SH-SY5Y (cell line): ENCODE data around the gene NPY.

Experiments used
- GATA2 ChIP-seq: IDR thresholded peaks from 2 replicates; pipeline ENCODE4 v1.6.1; 2011; ENCODE audit warnings: mild to moderate bottlenecking, low read depth, low read length
- GATA3 ChIP-seq: IDR thresholded peaks from 2 replicates; pipeline ENCODE4 v1.6.1; 2011; ENCODE audit warnings: low read depth, mild to moderate bottlenecking, low read length, moderate library complexity

NPY gene

DNA sequence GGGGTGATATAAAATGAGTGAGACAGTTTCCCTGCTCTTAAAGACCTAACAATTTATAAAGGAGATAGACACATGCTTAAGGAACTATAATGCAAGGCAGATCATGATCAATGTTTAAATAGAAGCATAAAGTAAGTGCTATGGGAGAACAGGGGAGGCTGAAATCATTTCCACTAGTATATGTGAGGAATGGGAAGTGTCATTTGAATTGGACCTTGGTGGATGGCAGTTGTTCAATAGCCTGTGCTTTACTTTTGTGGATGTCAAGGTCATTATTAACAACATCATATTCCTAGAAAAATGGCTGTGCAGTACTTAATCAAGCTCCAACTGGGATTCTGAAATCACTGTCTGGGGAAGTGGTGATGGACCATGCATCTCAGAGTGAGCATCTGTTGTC is 14.7 kb downstream of the NPY start:
- no peak for TF ChIP-seq GATA2
- TF ChIP-seq GATA3 = no peak

DNA sequence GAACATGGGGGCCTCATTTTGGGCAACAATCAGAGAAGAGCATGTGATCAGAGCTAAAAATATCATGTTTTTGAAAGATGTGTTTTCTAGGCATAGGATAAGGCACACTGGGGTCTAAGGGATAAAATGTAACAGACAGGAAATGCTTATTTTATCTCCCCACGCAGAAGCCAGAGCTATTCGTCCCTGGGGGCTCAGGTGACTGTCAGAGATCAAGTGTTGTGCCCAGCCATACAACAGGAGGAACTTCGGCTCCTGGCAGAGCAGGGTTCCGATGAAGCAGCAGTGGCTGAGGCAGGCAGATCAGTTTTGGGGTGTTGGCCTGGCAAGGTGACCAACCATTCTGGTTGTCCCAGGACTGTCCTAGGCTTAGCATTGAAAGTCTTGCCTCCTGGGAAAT is 15.2 kb downstream of the NPY start:
- TF ChIP-seq GATA2 = no peak
- TF ChIP-seq GATA3 = no peak

DNA sequence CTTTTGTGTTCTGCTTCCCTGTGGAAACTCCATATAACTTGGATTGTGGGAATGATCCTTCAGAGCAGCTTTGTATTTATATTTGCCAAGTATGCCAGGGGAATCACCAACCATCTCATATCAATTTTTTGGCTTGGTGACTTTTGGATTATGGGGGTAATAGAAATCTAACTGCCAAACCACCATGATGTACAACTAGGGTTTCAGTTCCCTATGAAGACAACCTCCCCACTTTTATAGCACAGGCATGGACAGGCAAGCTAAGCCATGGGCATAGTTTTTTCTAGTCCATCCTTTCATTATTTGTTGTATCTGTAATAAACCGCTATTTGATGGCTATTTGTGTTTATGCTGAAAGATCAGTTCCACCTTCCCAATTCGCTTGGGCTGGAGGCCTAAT is 17.7 kb downstream of the NPY start:
- no peak for TF ChIP-seq GATA3
- TF ChIP-seq GATA2 = no peak

DNA sequence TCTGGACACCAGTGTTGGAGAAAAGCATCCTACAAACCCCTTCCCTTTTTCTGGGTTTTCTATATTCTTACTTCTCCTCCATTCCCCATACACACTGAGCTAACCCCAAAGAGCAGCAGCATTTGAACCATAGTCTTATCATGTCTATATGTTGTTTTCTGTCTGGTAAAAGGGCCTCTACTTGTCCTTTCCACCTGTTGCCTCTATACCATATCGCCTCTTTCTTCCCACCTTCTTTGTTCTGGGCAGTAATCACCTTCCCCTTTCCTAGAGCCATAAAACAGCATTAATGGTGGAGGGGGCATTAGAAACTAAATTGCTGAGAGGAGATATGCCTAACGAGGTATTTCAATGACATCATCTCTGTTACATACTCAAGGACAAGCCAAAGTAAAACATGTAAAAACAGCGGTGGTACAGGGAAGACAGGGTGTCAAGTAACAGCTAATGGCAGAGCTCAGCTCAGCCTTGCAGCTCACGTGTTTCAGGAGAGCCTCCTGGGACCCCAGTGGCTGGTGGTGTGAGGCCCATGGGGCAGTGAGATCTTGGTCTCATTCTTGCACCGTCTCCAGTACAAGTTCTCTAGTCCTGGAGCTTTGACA is 20.6 kb downstream of the NPY start:
- TF ChIP-seq GATA2 (no peak), GATA3 (no peak)

DNA sequence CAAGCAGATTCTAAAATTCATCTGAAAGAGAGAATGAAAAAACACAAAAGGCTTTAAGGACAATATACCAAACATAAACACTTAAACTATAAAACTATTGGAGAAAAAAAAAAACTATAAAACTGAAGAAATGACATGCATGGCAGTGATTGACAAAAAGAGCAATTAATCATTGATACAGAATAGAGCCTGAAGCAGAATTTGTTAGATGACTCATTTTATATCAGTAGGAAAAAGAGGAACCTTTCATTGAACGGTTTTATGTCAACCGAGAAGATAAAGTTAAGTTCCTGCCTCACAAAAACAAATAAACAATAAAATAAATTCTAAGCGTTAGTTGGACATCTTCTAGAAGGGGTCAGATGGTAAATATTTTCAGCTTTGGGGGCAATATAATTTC is 23.3 kb downstream of the NPY start:
- no peak for TF ChIP-seq GATA3
- no peak for TF ChIP-seq GATA2

DNA sequence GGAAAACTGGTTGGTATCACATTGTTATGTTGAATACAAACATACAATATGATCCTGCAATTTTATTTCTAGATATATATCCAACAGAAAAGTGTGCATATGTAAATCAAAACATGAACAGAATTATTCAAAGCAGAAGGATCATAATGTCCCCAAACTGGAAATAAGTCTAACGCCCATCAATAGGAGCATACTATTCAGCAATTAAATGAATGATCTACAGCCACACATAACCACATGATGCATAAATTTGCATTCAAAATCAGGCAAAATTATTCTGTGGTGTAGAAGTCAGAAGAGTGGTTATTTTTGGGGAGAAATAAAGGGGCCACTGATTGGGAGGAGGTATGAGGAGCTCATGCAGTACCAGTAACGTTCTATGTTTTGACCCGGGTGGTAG is 28.6 kb downstream of the NPY start:
- TF ChIP-seq GATA3 (no peak), GATA2 (no peak)

DNA sequence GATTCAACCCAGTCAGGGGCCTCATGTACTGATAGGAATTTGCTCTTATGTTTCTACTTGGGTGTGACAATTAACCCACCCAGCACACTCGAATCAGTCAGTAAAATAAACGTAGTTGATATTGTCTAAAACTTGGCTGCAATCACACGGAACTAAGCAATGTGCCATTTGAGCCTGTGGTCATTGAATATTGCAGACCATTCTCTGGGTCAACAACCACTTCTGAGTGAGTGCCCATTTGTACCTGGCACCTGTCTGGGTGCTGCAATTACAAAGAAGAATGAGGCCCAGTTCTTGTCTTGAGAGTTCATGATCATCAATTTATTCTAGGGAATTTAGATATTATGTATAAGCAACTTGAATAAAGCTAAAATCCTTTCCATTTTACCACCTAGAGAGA is 29.8 kb downstream of the NPY start:
- no peak for TF ChIP-seq GATA3
- no peak for TF ChIP-seq GATA2

DNA sequence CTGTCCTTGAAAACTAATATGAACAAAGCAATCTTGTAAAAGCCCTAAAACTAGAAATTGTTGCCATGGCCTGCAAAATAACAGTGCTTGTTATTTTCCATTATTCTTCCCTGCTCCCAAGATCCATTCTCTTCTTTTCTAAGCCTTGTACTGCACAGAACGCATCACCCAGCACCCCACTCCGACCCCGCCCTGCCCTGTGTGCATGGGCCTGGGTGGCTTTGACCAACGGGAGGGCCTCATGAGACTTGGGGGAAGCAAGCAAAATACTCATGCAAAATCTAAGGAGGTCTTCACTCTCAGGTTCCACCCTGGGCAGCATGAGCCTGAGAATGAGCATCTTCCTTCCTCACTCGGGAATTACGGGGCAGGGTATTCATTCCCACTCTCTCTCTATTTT is 32.4 kb downstream of the NPY start:
- TF ChIP-seq GATA3 (no peak), GATA2 (no peak)

DNA sequence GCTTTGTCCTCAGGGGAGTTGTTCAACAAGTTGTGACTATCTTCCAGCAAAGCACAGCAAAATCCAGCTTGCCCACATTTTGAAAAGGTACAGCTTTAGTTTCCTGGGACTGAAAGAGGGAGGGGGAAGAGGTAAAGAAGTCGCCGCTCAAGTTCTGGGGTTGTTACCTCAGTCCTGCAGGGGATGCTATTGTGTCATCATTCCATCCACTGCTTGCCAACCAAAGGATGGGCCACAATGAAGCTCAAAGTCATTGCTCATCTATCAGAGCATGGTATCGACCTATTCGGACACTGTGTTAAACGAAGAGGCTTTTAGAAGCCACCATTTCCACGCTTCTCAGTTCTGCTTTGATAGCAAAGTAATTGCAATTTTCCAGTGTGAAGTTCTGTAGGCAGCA is 34.3 kb downstream of the NPY start:
- TF ChIP-seq GATA3 = no peak
- no peak for TF ChIP-seq GATA2

DNA sequence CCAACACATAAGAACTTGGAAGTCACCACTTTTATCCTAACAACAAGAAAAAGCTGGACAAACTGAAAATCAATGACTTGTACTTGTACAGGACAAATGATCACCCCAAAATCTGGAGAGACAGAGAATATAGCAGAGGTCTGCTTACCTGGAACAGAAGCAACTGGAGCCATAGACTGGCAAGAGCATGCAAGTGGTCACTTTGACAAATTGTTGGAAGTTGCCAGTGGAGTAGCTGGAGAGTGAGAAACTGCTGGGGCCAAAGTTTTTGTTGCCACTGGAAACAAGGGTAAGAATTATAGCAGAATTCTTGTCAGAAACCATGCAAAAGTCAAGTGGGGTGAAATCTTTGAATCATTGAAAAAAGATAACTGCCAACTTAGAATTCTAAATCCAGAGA is 35.2 kb downstream of the NPY start:
- TF ChIP-seq GATA3 = no peak
- no peak for TF ChIP-seq GATA2

DNA sequence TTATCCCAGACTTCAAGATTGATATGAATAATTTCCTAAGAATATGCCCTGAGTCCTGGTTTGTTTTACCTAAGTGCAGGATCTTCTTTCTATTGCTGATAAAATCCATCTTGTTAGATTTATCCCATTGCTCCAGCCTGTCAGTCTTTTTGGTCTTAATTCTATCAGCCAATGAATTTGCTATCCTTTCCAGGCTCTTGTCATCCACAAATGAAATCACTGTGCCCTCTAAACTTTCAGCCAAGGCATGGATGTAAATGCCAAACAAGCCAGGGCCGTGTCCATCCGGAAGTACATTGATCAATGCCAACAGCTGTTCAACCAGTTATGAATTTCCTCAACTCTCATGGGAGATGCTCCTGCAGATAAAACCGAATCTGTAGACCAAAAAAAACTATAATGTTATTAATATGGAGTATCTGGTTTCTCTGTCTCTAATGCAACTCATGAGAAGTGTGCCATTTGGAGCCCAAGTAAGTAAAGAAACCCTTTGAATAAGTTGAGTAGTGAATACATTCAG is 40.0 kb downstream of the NPY start:
- TF ChIP-seq GATA2 = peak; percentile 54; the same call in 1 of the 2 replicates
- peak; percentile 73 for TF ChIP-seq GATA3

DNA sequence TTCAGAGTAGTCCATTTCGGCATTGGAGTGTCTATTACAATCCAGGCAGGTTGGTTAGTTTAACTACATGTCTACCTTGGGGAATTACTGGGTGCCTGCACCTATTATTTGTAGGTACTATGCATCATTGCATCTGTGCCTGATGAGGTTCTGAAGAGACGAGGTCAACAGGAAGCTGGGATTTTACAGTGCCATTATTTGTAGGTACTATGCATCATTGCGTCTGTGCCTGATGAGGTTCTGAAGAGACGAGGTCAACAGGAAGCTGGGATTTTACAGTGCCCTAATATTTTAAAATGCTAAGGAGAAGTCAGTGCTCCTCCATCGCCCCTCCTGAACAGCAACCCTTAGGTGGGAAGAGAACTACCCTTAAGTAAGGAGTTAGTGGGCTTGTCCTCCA is 41.7 kb downstream of the NPY start:
- TF ChIP-seq GATA2 = no peak
- no peak for TF ChIP-seq GATA3

DNA sequence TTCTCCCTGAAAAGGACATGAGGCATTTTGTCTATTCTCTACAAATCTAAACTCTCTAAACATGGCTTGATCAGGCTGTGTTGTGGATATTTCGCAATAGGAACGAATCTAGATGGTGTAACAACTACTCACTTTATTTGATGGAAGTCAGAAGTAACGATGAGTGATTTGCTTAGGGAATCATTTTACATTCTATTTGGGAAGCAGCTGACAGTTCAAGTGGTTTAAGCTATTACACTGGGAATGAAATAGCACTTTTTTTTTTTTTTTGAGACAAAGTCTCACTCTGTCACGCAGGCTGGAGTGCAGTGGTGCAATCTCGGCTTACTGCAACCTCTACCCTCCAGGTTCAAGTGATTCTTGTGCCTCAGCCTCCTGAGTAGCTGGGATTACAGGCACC is 44.1 kb downstream of the NPY start:
- TF ChIP-seq GATA3 (no peak), GATA2 (no peak)

DNA sequence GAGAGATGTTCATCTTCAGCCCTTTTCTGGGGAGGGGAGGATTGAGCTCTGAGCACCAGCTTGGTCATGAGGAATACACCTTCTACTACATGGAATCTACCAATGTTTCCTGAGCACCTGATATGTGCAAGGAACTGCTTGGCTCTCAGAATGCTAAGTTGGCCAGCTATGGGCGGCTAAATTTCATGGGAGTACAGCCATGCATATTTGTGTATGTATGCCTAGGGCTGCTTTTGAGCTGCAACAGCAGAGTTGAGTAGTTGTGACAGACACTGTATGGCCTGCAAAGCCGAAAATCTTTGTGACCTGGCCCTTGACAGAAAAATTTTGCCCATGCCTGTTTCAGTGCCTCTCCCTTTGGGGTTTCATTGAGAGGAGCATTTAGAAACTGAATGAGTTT is 44.9 kb downstream of the NPY start:
- TF ChIP-seq GATA2 (no peak), GATA3 (no peak)

DNA sequence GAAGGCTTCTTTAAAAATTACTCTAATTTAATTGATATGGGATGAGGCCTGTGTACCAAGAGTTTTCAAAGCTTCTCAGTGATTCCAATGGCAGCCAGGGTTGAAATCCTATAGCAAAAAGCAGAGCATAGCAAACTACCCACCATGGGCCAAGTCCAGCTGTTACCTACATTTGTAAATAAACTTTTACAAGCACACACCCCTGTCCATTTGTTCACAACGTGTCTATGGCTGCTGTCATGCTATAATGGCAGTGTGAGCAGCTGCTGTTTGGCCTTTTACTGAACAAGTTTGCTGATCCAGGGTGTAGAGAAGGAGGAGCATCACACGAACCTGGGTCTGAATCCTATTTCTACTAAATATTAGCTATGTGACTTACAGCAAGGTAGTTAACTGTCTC is 50.0 kb downstream of the NPY start:
- no peak for TF ChIP-seq GATA3
- TF ChIP-seq GATA2 = no peak

DNA sequence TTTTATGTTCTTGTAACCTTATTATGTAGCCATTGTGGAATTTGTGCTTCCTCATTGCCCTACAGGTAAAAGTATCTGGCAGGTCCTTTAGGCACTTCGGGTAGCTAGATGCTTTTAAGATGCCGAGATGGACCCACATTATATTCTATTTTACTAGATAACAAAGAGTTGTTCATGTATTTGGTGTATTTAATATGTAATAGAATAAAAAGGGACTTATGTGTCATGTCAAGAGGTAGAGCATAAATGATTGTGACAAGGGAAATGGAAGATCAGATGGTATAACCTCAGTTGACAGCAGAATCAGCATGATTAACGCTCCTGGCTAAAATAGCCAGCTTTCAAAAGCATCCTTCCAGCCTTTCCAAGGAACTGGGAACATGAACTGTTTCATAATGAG is 50.6 kb downstream of the NPY start:
- TF ChIP-seq GATA3 = peak; percentile 75
- peak; percentile 65 for TF ChIP-seq GATA2
